ENCODE measurements around the gene BRD9. TPM values are rescaled to one million over a fixed set of nuclear protein-coding genes. Genes with fewer than 3 reads are reported as not detected.

Gene BRD9
- polyA plus RNA-seq, 1 experiment: 12.3 TPM

GRCh38 chr5:873328-873727, 19.3 kb downstream of the BRD9 start:
- DNase-seq (ENCODE audit: low read depth): no peak
- Histone ChIP-seq H3K4me3 (ENCODE audit: low read depth, low read length) (no peak overlapping the region), H3K36me3 (ENCODE audit: control insufficient read depth, insufficient read depth, low read length) (peaks cover 38% of the 10 kb centered on the region), H3K27me3 (ENCODE audit: control insufficient read depth, insufficient read depth, low read length) (no peaks in the 10 kb centered on the region)
- CTCF ChIA-PET: no interaction called here
- no peak for TF ChIP-seq CTCF (IDR thresholded peaks at IDR 0.05; ENCODE audit: insufficient read depth, low read depth, low read length)
- POLR2A ChIA-PET: no interaction called here

- H3K4me3 ChIP-seq (ENCODE audit: low read depth, low read length): no peak overlapping the region
- POLR2A ChIA-PET: no interaction called here
- no peaks in the 10 kb centered on the region for H3K27me3 ChIP-seq (ENCODE audit: control insufficient read depth, insufficient read depth, low read length)
- no peak for DNase-seq (ENCODE audit: low read depth)
- TF ChIP-seq CTCF (IDR thresholded peaks at IDR 0.05; ENCODE audit: insufficient read depth, low read depth, low read length): no peak
- CTCF ChIA-PET: no interaction called here
- H3K36me3 ChIP-seq (ENCODE audit: control insufficient read depth, insufficient read depth, low read length): peaks cover 38% of the 10 kb centered on the region
Measured at GRCh38 chr5:872301-872700, 20.3 kb downstream of the BRD9 start.

GRCh38 chr5:871596-872298, 20.9 kb downstream of the BRD9 start:
- no peak for TF ChIP-seq CTCF (IDR thresholded peaks at IDR 0.05; ENCODE audit: insufficient read depth, low read depth, low read length)
- ChIA-PET CTCF (no interaction called here), POLR2A (no interaction called here)
- peaks cover 38% of the 10 kb centered on the region for H3K36me3 ChIP-seq (ENCODE audit: control insufficient read depth, insufficient read depth, low read length)
- no peak overlapping the region for H3K4me3 ChIP-seq (ENCODE audit: low read depth, low read length)
- H3K27me3 ChIP-seq (ENCODE audit: control insufficient read depth, insufficient read depth, low read length): no peaks in the 10 kb centered on the region
- DNase-seq (ENCODE audit: low read depth): no peak

- CTCF ChIA-PET: no interaction called here
- TF ChIP-seq CTCF (IDR thresholded peaks at IDR 0.05; ENCODE audit: insufficient read depth, low read depth, low read length): no peak
- POLR2A ChIA-PET: no interaction called here
- DNase-seq (ENCODE audit: low read depth): no peak
- H3K4me3 ChIP-seq (ENCODE audit: low read depth, low read length): no peak overlapping the region
- peaks cover 40% of the 10 kb centered on the region for H3K36me3 ChIP-seq (ENCODE audit: control insufficient read depth, insufficient read depth, low read length)
- no peaks in the 10 kb centered on the region for H3K27me3 ChIP-seq (ENCODE audit: control insufficient read depth, insufficient read depth, low read length)
Measured at GRCh38 chr5:870956-871355, 21.6 kb downstream of the BRD9 start.

GRCh38 chr5:868428-869135, 24.0 kb downstream of the BRD9 start:
- ChIA-PET CTCF (interaction anchor here (0.8 kb wide), 1 partner anchor 34 kb away, joined by 3 read pairs; no protein-coding TSS in a partner anchor), POLR2A (no interaction called here)
- Histone ChIP-seq H3K4me3 (ENCODE audit: low read depth, low read length) (no peak overlapping the region), H3K36me3 (ENCODE audit: control insufficient read depth, insufficient read depth, low read length) (peaks cover 54% of the 10 kb centered on the region), H3K27me3 (ENCODE audit: control insufficient read depth, insufficient read depth, low read length) (no peaks in the 10 kb centered on the region)
- TF ChIP-seq CTCF (IDR thresholded peaks at IDR 0.05; ENCODE audit: insufficient read depth, low read depth, low read length): no peak
- no peak for DNase-seq (ENCODE audit: low read depth)

Measured in BJ (cell line).